D721Med (cell line): ENCODE results near the gene P2RX2.

Experiments used
- DNase-seq: peaks from one replicate; pipeline ENCODE4 v3.0.0; 2011; ENCODE audit warnings: low spot score; ENCODE audit not compliant: insufficient read length
- FAIRE-seq: peaks from 2 replicates; lab custom pipeline; 2011; peaks lifted over from hg19 to GRCh38; lab: Jason Lieb, UNC
- CTCF ChIP-seq: IDR thresholded peaks from 2 replicates; pipeline ENCODE4 v1.5.1; 2012; ENCODE audit warnings: mild to moderate bottlenecking, control low read depth; ENCODE audit not compliant: insufficient read depth; ENCODE audit errors: missing control alignments

Gene P2RX2

GRCh38 chr12:132583736-132584135 is 34.8 kb upstream of the P2RX2 start:
- FAIRE-seq (no peak), DNase-seq (no peak)
- no peak for TF ChIP-seq CTCF

DNA sequence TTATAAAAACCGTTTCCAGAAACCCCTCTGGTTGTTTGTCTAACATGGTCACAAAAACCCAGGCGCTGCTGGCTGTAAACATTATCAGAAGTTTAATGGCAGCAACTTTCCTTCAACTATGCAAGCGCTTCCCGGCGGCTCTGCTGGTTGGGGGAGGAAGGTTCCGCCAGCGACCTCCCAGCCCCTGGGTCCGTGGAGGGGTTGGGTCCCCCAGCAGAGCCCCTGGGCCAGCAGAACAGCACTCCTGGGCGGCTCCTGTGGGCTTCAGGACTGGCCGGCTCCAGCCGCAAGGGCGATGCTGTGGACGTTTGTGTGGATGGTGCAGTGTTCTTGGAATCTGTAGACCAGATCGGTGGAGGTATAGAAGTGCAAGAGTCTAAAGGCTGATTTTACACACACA is 34.1 kb upstream of the P2RX2 start:
- TF ChIP-seq CTCF, result no peak
- DNase-seq (no peak), FAIRE-seq (no peak)

- no peak for TF ChIP-seq CTCF
- DNase-seq, result no peak
- no peak for FAIRE-seq
Observed at GRCh38 chr12:132585177-132585576, 33.4 kb upstream of the P2RX2 start.

DNA sequence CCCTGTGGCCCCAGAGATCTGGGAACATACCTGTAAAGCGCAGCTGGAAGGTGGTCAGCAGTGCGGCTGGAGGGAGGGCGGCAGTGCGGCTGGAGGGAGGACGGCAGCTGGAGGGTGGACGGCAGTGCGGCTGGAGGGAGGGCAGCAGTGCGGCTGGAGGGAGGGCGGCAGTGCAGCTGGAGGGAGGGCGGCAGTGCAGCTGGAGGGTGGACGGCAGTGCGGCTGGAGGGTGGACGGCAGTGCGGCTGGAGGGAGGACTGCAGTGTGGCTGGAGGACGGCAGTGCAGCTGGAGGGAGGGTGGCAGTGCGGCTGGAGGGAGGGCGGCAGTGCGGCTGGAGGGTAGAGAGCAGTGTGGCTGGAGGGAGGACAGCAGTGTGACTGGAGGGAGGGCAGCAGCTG is 31.6 kb upstream of the P2RX2 start:
- TF ChIP-seq CTCF, result no peak
- FAIRE-seq, result no peak

DNA sequence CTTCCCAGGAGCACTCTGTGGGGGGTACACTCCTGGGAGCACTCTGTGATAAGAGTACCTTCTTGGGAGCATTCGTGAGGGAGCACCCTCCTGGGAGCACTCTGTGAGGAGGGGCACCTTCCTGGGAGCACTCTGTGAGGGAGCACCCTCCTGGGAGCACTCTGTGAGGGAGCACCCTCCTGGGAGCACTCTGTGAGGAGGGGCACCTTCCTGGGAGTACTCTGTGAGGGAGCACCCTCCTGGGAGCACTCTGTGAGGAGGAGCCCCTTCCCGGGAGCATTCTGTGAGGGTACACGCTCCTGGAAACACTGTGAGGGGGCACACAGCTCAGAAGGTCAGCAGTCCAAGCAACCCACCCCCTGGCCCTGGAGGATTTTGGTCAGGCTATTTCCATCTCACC is 30.8 kb upstream of the P2RX2 start:
- TF ChIP-seq CTCF, result no peak
- DNase-seq, result no peak
- no peak for FAIRE-seq

More for the DNA sequence above, 31.6 kb upstream of the P2RX2 start:
- no peak for DNase-seq

DNA sequence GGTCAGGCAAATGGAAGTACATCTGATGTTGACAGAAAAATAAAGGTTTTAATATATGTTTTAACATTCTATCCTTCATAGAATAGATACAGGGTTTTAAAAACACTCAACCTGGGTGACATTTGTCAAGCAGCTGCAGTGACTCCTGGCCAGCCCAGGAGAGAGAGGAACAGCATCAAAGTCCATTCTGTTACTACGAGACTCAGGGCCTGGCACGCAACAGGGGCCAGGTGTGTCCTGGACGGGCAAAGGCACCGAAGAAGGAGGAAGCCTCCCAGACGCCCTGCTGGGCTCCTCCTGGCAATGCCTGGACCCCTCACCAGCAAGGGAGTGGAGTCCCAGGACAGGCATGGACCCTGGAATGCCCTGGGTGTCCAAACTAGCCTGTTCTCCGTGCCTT is 30.3 kb upstream of the P2RX2 start:
- FAIRE-seq (no peak), DNase-seq (no peak)
- no peak for TF ChIP-seq CTCF

- TF ChIP-seq CTCF, result no peak
- no peak for DNase-seq
- no peak for FAIRE-seq
Observed at GRCh38 chr12:132588821-132589669, 29.5 kb upstream of the P2RX2 start.
